RWPE1 (cell line): Measurements from ENCODE around the gene MYOM3.
A peak's percentile ranks its signal among the peaks of the same experiment; 100 is the strongest.

Experiments
- CTCF ChIA-PET: fragments of 350-600 bp; sonication (Branson Sonifier 250); formaldehyde crosslinking; extraction: SDS; loops from one replicate; lab custom pipeline; 2021; lab: Yijun Ruan, JAX
- POLR2A ChIA-PET: fragments of 400-600 bp; formaldehyde crosslinking; extraction: SDS; loops from one replicate; lab custom pipeline; 2020; ENCODE audit warnings: antibody characterized with exemption; ENCODE audit not compliant: low non-redundant PET; lab: Yijun Ruan, JAX
- DNase-seq: peaks from one replicate; pipeline ENCODE4 v3.0.0; 2012; ENCODE audit warnings: low spot score
- H3K27ac ChIP-seq: fragments of 450-650 bp; 2 replicates; pipeline ENCODE4 v1.5.1; 2017
- CTCF ChIP-seq: fragments of 450-650 bp; conservative IDR thresholded peaks from 2 replicates; pipeline ENCODE4 v1.5.1; 2017; ENCODE audit warnings: low read depth, mild to moderate bottlenecking

MYOM3 gene

DNA sequence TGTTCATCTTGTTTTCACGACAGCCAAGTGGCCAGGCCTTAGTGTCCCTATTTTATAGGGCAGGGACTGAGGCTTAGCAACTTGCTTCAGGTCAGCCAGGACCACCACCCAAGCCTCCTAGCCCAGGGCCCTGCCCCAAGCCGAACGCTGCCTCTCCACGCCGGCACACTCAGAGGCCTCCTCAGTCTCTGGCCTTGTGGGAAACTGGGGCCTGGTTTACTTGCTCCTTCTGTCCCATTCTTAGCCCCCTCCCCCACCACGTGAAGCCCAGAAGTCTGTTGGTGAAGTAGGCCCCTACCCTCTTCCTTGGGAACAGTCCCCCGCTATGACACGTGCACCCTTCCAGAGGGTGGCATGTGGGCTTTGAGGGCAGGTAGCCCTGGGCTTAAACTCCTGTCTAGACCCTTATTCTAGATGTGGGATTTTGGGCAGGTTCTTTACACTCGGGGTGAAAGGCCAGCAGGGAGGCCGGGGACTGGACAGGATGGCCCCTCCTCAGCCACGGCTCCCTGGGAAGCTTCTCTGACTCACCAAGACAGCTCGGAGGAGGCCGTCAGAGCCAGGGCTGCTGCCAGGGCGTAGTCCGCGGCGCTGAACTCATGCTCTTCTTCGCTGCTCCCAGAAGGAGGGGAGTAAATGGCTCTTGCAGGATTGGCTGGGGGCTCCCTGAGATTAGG is 4.3 kb downstream of the MYOM3 start:
- no peak for DNase-seq
- ChIA-PET POLR2A (no interaction called here), CTCF (no interaction called here)
- H3K27ac ChIP-seq: peak overlapping the region; percentile 92
- TF ChIP-seq CTCF: no peak

DNA sequence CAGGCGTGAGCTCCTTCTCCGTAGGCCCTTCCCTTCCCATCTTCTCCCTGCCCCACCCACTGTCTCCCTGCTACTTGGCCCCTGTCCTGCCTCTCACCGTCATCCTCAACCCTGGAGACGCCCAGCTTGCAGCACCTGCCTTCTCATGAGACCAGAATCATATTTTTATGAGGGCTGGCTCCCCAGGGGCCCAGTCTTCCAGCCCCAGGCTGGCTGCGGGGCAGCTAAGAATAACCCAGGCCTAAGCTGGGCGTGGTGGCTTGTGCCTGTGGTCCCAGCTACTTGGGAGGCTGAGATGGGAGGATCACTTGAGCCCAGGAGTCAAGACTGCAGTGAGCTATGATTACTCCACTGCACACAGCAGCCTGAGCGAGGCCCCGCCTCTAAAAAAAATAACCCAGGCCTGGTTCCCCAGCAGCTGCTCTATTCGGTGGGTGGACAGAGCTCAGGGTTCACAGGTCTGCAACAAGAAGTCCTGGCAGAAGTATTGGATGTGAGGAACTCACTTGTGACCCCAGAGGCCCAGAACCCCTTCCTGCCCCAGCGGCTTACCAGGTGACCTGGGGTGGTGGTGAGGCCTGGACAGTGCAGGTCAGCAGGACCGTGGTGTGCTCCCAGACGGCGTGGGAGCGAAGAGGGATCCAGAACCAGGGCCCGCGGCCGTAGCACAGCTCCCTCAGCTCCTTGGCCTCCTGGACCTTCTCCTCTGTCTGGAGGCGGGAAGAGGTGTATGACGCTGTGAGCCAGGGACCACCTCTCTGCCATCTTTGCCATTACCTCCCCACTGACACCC is 6.4 kb downstream of the MYOM3 start:
- POLR2A ChIA-PET: interaction anchor here (0.6 kb wide), 1 partner anchor 16 kb away, joined by 3 read pairs; no protein-coding TSS in a partner anchor
- peak overlapping the region; percentile 42 for H3K27ac ChIP-seq
- CTCF ChIA-PET: interaction anchor here (0.6 kb wide), 1 partner anchor 55 kb away, joined by 4 read pairs; no protein-coding TSS in a partner anchor
- DNase-seq: no peak
- TF ChIP-seq CTCF: no peak

- CTCF ChIA-PET: no interaction called here
- POLR2A ChIA-PET: interaction anchor here (0.6 kb wide), 1 partner anchor 15 kb away, joined by 3 read pairs; no protein-coding TSS in a partner anchor
- peak overlapping the region; percentile 42 for H3K27ac ChIP-seq
- DNase-seq: no peak
- no peak for TF ChIP-seq CTCF
Measured at GRCh38 chr1:24104854-24105253, 7.1 kb downstream of the MYOM3 start.

GRCh38 chr1:24103879-24104278 is 8.1 kb downstream of the MYOM3 start:
- H3K27ac ChIP-seq: no peak overlapping the region
- no peak for TF ChIP-seq CTCF
- POLR2A ChIA-PET: no interaction called here
- DNase-seq: no peak
- CTCF ChIA-PET: no interaction called here

GRCh38 chr1:24103408-24103807 is 8.5 kb downstream of the MYOM3 start:
- no peak for TF ChIP-seq CTCF
- no peak for DNase-seq
- POLR2A ChIA-PET: no interaction called here
- H3K27ac ChIP-seq: peak overlapping the region; percentile 50
- CTCF ChIA-PET: no interaction called here

DNA sequence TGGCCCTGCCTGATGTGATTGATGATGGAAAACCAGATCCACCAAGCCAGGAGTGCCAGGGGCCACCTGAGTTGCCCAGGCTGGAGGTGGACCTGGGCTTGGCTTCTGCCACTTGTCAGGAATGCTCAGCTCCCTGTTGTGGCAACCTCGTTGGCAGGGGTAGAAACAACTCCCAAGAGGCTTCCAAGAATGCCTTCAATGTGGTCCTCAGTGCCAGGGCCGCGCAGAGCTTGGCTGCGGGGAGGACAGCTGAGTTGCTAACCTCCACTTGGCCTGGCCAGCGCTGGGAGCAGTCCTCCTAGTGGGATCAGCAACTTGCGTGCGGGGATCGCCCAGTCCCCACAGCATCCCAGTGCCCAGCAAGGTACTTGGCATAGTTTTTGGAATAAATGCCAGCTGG is 9.0 kb downstream of the MYOM3 start:
- CTCF ChIA-PET: interaction anchor here (0.6 kb wide), 1 partner anchor 29 kb away, joined by 3 read pairs; no protein-coding TSS in a partner anchor

More for the DNA sequence above, 9.0 kb downstream of the MYOM3 start:
- POLR2A ChIA-PET: no interaction called here
- no peak for DNase-seq
- TF ChIP-seq CTCF: no peak
- peak overlapping the region; percentile 50 for H3K27ac ChIP-seq
